ENCODE results near the gene KRT13.

DNA sequence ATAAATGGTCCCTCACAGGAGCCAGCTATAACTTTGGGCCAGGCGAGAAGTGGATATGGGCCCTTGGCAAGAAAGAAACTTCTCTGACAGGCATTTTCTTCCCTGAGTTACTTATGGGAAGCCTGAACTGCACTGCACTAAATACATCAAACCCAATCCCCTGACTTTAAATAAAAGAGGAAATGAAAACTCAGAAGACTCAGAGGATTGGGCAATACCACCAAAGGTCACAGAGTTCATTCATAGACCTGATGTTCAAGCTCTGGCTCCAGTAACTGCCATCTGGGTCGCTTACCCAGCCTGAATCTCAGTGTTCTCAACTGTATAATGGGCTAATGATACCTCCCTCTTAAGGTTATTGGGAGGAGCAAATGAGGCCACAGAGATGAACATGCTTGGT lies 25.3 kb downstream of the KRT13 start:
- TF ChIP-seq, protein P1, sequence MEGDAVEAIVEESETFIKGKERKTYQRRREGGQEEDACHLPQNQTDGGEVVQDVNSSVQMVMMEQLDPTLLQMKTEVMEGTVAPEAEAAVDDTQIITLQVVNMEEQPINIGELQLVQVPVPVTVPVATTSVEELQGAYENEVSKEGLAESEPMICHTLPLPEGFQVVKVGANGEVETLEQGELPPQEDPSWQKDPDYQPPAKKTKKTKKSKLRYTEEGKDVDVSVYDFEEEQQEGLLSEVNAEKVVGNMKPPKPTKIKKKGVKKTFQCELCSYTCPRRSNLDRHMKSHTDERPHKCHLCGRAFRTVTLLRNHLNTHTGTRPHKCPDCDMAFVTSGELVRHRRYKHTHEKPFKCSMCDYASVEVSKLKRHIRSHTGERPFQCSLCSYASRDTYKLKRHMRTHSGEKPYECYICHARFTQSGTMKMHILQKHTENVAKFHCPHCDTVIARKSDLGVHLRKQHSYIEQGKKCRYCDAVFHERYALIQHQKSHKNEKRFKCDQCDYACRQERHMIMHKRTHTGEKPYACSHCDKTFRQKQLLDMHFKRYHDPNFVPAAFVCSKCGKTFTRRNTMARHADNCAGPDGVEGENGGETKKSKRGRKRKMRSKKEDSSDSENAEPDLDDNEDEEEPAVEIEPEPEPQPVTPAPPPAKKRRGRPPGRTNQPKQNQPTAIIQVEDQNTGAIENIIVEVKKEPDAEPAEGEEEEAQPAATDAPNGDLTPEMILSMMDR (IDR thresholded peaks at IDR 0.05), result no peak
- TF ChIP-seq ZFX (IDR thresholded peaks at IDR 0.05; ENCODE audit: borderline replicate concordance), result no peak
